Activated naive CD8-positive, alpha-beta T cell treated with anti-CD3 and anti-CD28 coated beads, Interleukin-2, amount 10 ng/mL, durations not matched to agents 7 days and 5 days (primary cell): ENCODE measurements around the gene DLG2. TPM values are rescaled to one million over a fixed set of nuclear protein-coding genes. Genes with fewer than 3 reads are reported as not detected.

Source experiments
- ATAC-seq: fragments of 150-1000 bp; cut with Tn5 transposase; one replicate; pipeline ENCODE4 v1.10.0; 2021; ENCODE audit warnings: low read depth, moderate library complexity
- POLR2A ChIA-PET: fragments of 350-600 bp; sonication (Branson Sonifier 250); formaldehyde crosslinking; loops from one replicate; lab custom pipeline; 2021; ENCODE audit warnings: antibody characterized with exemption; lab: Charles Lee
- DNase-seq: peaks from one replicate; pipeline ENCODE4 v3.0.0; 2021
- H3K27ac Mint-ChIP-seq: one replicate; pipeline ENCODE4 v1.8.0; 2022; ENCODE audit warnings: mild to moderate bottlenecking, mixed read lengths
- H3K27me3 Mint-ChIP-seq: one replicate; pipeline ENCODE4 v1.8.0; 2022; ENCODE audit warnings: mild to moderate bottlenecking, moderate library complexity, mixed read lengths
- H3K36me3 Mint-ChIP-seq: one replicate; pipeline ENCODE4 v1.8.0; 2021; ENCODE audit warnings: mild to moderate bottlenecking, mixed read lengths
- H3K4me1 Mint-ChIP-seq: one replicate; pipeline ENCODE4 v1.8.0; 2021; ENCODE audit warnings: mixed read lengths
- H3K4me3 Mint-ChIP-seq: one replicate; pipeline ENCODE4 v1.8.0; 2022; ENCODE audit warnings: mild to moderate bottlenecking, moderate library complexity, mixed read lengths
- H3K9me3 Mint-ChIP-seq: one replicate; pipeline ENCODE4 v1.8.0; 2021; ENCODE audit warnings: mixed read lengths
- total RNA-seq, 2 experiments: library from RNA; stranded (reverse); gene quantifications; one replicate each; pipeline ENCODE4 v1.2.3, GENCODE V29; 2021

The DLG2 gene
- total RNA-seq, 2 experiments from 2014 or later, result 2.6 to 3.4 TPM

GRCh38 chr11:83827940-83828554 is 1799.1 kb downstream of the DLG2 start:
- H3K36me3 Mint-ChIP-seq, result no peaks in the 10 kb centered on the region
- no peak overlapping the region for H3K27ac Mint-ChIP-seq
- no peaks in the 10 kb centered on the region for H3K4me1 Mint-ChIP-seq
- no peaks in the 10 kb centered on the region for H3K9me3 Mint-ChIP-seq
- H3K4me3 Mint-ChIP-seq, result no peak overlapping the region
- ATAC-seq (no peak), DNase-seq (no peak)
- no peaks in the 10 kb centered on the region for H3K27me3 Mint-ChIP-seq
- POLR2A ChIA-PET, result no interaction called here

GRCh38 chr11:83827520-83827919 is 1799.6 kb downstream of the DLG2 start:
- Mint-ChIP-seq H3K9me3 (no peaks in the 10 kb centered on the region), H3K4me3 (no peak overlapping the region), H3K4me1 (no peaks in the 10 kb centered on the region), H3K27me3 (no peaks in the 10 kb centered on the region), H3K27ac (no peak overlapping the region), H3K36me3 (no peaks in the 10 kb centered on the region)
- DNase-seq, result no peak
- no peak for ATAC-seq
- POLR2A ChIA-PET, result no interaction called here

- Mint-ChIP-seq H3K4me1 (no peaks in the 10 kb centered on the region), H3K9me3 (no peaks in the 10 kb centered on the region), H3K27me3 (no peaks in the 10 kb centered on the region), H3K27ac (no peak overlapping the region), H3K36me3 (no peaks in the 10 kb centered on the region), H3K4me3 (no peak overlapping the region)
- ATAC-seq (no peak), DNase-seq (no peak)
- POLR2A ChIA-PET, result no interaction called here
These were observed 1801.1 kb downstream of the DLG2 start for GRCh38 chr11:83826078-83826477.

GRCh38 chr11:83823461-83824025 is 1803.6 kb downstream of the DLG2 start:
- Mint-ChIP-seq H3K4me3 (no peak overlapping the region), H3K27me3 (no peaks in the 10 kb centered on the region), H3K36me3 (no peaks in the 10 kb centered on the region), H3K4me1 (no peaks in the 10 kb centered on the region), H3K27ac (no peak overlapping the region), H3K9me3 (no peaks in the 10 kb centered on the region)
- POLR2A ChIA-PET, result no interaction called here
- no peak for ATAC-seq
- no peak for DNase-seq

- no peak overlapping the region for H3K27ac Mint-ChIP-seq
- POLR2A ChIA-PET, result no interaction called here
- H3K27me3 Mint-ChIP-seq, result peaks cover 2% of the 10 kb centered on the region
- ATAC-seq, result no peak
- no peaks in the 10 kb centered on the region for H3K9me3 Mint-ChIP-seq
- no peak overlapping the region for H3K4me3 Mint-ChIP-seq
- H3K4me1 Mint-ChIP-seq, result no peaks in the 10 kb centered on the region
- no peaks in the 10 kb centered on the region for H3K36me3 Mint-ChIP-seq
- DNase-seq, result no peak
These were observed 1807.1 kb downstream of the DLG2 start for GRCh38 chr11:83819931-83820549.

- DNase-seq (no peak), ATAC-seq (no peak)
- POLR2A ChIA-PET, result no interaction called here
- H3K27ac Mint-ChIP-seq, result no peak overlapping the region
- H3K27me3 Mint-ChIP-seq, result peaks cover 2% of the 10 kb centered on the region
- no peak overlapping the region for H3K4me3 Mint-ChIP-seq
- H3K9me3 Mint-ChIP-seq, result no peaks in the 10 kb centered on the region
- H3K36me3 Mint-ChIP-seq, result no peaks in the 10 kb centered on the region
- no peaks in the 10 kb centered on the region for H3K4me1 Mint-ChIP-seq
These were observed 1808.8 kb downstream of the DLG2 start for GRCh38 chr11:83818349-83818748.

- no peak overlapping the region for H3K4me3 Mint-ChIP-seq
- H3K36me3 Mint-ChIP-seq, result no peaks in the 10 kb centered on the region
- DNase-seq, result no peak
- H3K27ac Mint-ChIP-seq, result no peak overlapping the region
- POLR2A ChIA-PET, result no interaction called here
- H3K4me1 Mint-ChIP-seq, result no peaks in the 10 kb centered on the region
- ATAC-seq, result no peak
- peaks cover 5% of the 10 kb centered on the region for H3K27me3 Mint-ChIP-seq
- no peaks in the 10 kb centered on the region for H3K9me3 Mint-ChIP-seq
These were observed 1810.5 kb downstream of the DLG2 start for GRCh38 chr11:83816572-83817187.

- H3K9me3 Mint-ChIP-seq, result no peaks in the 10 kb centered on the region
- no peaks in the 10 kb centered on the region for H3K36me3 Mint-ChIP-seq
- H3K4me3 Mint-ChIP-seq, result no peak overlapping the region
- DNase-seq (no peak), ATAC-seq (no peak)
- no peaks in the 10 kb centered on the region for H3K4me1 Mint-ChIP-seq
- peaks cover 8% of the 10 kb centered on the region for H3K27me3 Mint-ChIP-seq
- H3K27ac Mint-ChIP-seq, result no peak overlapping the region
- POLR2A ChIA-PET, result no interaction called here
These were observed 1811.4 kb downstream of the DLG2 start for GRCh38 chr11:83815736-83816135.

- H3K27ac Mint-ChIP-seq, result no peak overlapping the region
These were observed 1813.8 kb downstream of the DLG2 start for GRCh38 chr11:83813296-83813695.

GRCh38 chr11:83809274-83809673 is 1817.9 kb downstream of the DLG2 start:
- no peaks in the 10 kb centered on the region for H3K9me3 Mint-ChIP-seq
- no peaks in the 10 kb centered on the region for H3K36me3 Mint-ChIP-seq
- POLR2A ChIA-PET, result no interaction called here
- ATAC-seq, result no peak
- H3K4me1 Mint-ChIP-seq, result no peaks in the 10 kb centered on the region
- H3K4me3 Mint-ChIP-seq, result no peak overlapping the region
- H3K27me3 Mint-ChIP-seq, result peaks cover 9% of the 10 kb centered on the region
- no peak overlapping the region for H3K27ac Mint-ChIP-seq
- no peak for DNase-seq

More at GRCh38 chr11:83813296-83813695, 1813.8 kb downstream of the DLG2 start:
- ATAC-seq (no peak), DNase-seq (no peak)
- Mint-ChIP-seq H3K4me1 (no peaks in the 10 kb centered on the region), H3K9me3 (no peaks in the 10 kb centered on the region), H3K36me3 (no peaks in the 10 kb centered on the region), H3K4me3 (no peak overlapping the region), H3K27me3 (peaks cover 8% of the 10 kb centered on the region)
- POLR2A ChIA-PET, result no interaction called here

- Mint-ChIP-seq H3K27ac (no peak overlapping the region), H3K9me3 (no peaks in the 10 kb centered on the region), H3K4me3 (no peak overlapping the region), H3K4me1 (no peaks in the 10 kb centered on the region), H3K36me3 (no peaks in the 10 kb centered on the region), H3K27me3 (peaks cover 4% of the 10 kb centered on the region)
- ATAC-seq, result no peak
- POLR2A ChIA-PET, result no interaction called here
- no peak for DNase-seq
These were observed 1825.3 kb downstream of the DLG2 start for GRCh38 chr11:83801799-83802198.

- no peak for ATAC-seq
These were observed 1833.8 kb downstream of the DLG2 start for GRCh38 chr11:83793310-83793709.

GRCh38 chr11:83791557-83791956 is 1835.6 kb downstream of the DLG2 start:
- POLR2A ChIA-PET, result no interaction called here
- ATAC-seq (no peak), DNase-seq (no peak)
- Mint-ChIP-seq H3K9me3 (no peaks in the 10 kb centered on the region), H3K36me3 (no peaks in the 10 kb centered on the region), H3K27me3 (no peaks in the 10 kb centered on the region), H3K4me3 (no peak overlapping the region), H3K27ac (no peak overlapping the region), H3K4me1 (no peaks in the 10 kb centered on the region)

More at GRCh38 chr11:83793310-83793709, 1833.8 kb downstream of the DLG2 start:
- Mint-ChIP-seq H3K4me3 (no peak overlapping the region), H3K27me3 (peaks cover 1% of the 10 kb centered on the region), H3K36me3 (no peaks in the 10 kb centered on the region), H3K27ac (no peak overlapping the region), H3K9me3 (no peaks in the 10 kb centered on the region), H3K4me1 (no peaks in the 10 kb centered on the region)
- POLR2A ChIA-PET, result no interaction called here
- no peak for DNase-seq

GRCh38 chr11:83785942-83786341 is 1841.2 kb downstream of the DLG2 start:
- POLR2A ChIA-PET, result no interaction called here
- Mint-ChIP-seq H3K4me3 (no peak overlapping the region), H3K4me1 (no peaks in the 10 kb centered on the region), H3K9me3 (no peaks in the 10 kb centered on the region), H3K36me3 (no peaks in the 10 kb centered on the region), H3K27ac (no peak overlapping the region), H3K27me3 (no peaks in the 10 kb centered on the region)
- no peak for DNase-seq
- no peak for ATAC-seq
